ENCODE measurements around the gene CLPX.

The CLPX gene

GRCh38 chr15:65174509-65174908, 10.6 kb downstream of the CLPX start:
- TF ChIP-seq CTCF (conservative IDR thresholded peaks at IDR 0.05; ENCODE audit: low read length) = no peak
- no peak overlapping the region for H3K4me3 ChIP-seq (ENCODE audit: low read length)
- DNase-seq (ENCODE audit: low read depth) = no peak

- H3K4me3 ChIP-seq (ENCODE audit: low read length) = no peak overlapping the region
- no peak for TF ChIP-seq CTCF (conservative IDR thresholded peaks at IDR 0.05; ENCODE audit: low read length)
- DNase-seq (ENCODE audit: low read depth) = no peak
These were observed 12.6 kb downstream of the CLPX start for GRCh38 chr15:65172531-65172930.

GRCh38 chr15:65171428-65171827, 13.7 kb downstream of the CLPX start:
- no peak for TF ChIP-seq CTCF (conservative IDR thresholded peaks at IDR 0.05; ENCODE audit: low read length)
- no peak for DNase-seq (ENCODE audit: low read depth)
- H3K4me3 ChIP-seq (ENCODE audit: low read length) = no peak overlapping the region

- no peak for TF ChIP-seq CTCF (conservative IDR thresholded peaks at IDR 0.05; ENCODE audit: low read length)
- no peak overlapping the region for H3K4me3 ChIP-seq (ENCODE audit: low read length)
- no peak for DNase-seq (ENCODE audit: low read depth)
These were observed 19.3 kb downstream of the CLPX start for GRCh38 chr15:65165875-65166274.

GRCh38 chr15:65164139-65164538, 21.0 kb downstream of the CLPX start:
- no peak overlapping the region for H3K4me3 ChIP-seq (ENCODE audit: low read length)
- TF ChIP-seq CTCF (conservative IDR thresholded peaks at IDR 0.05; ENCODE audit: low read length) = no peak
- no peak for DNase-seq (ENCODE audit: low read depth)

GRCh38 chr15:65163041-65163440, 22.1 kb downstream of the CLPX start:
- TF ChIP-seq CTCF (conservative IDR thresholded peaks at IDR 0.05; ENCODE audit: low read length) = no peak
- H3K4me3 ChIP-seq (ENCODE audit: low read length) = no peak overlapping the region
- DNase-seq (ENCODE audit: low read depth) = no peak

GRCh38 chr15:65156692-65157091, 28.4 kb downstream of the CLPX start:
- DNase-seq (ENCODE audit: low read depth) = no peak
- no peak overlapping the region for H3K4me3 ChIP-seq (ENCODE audit: low read length)
- TF ChIP-seq CTCF (conservative IDR thresholded peaks at IDR 0.05; ENCODE audit: low read length) = no peak
